Testis (tissue), 3 donors: Measurements from ENCODE around the gene MAST3. TPM values are rescaled to one million over a fixed set of nuclear protein-coding genes. Genes with fewer than 3 reads are reported as not detected.

ENCODE experiments used
- DNase-seq: peaks from one replicate; pipeline ENCODE4 v3.0.0-alpha.2; 2019
- H3K27ac ChIP-seq, 2 donors: fragments of 200-600 bp; sonication (generic); one replicate each; pipeline ENCODE4 v1.5.1; 2019
- H3K27me3 ChIP-seq: fragments of 200-600 bp; sonication (generic); one replicate; pipeline ENCODE4 v1.5.1; 2019
- H3K36me3 ChIP-seq: fragments of 200-600 bp; sonication (generic); one replicate; pipeline ENCODE4 v1.5.1; 2017; ENCODE audit warnings: low read depth; ENCODE audit errors: missing control alignments
- H3K4me1 ChIP-seq: fragments of 200-600 bp; sonication (generic); one replicate; pipeline ENCODE4 v1.5.1; 2019
- H3K4me3 ChIP-seq, 2 donors: fragments of 200-600 bp; sonication (generic); one replicate each; pipeline ENCODE4 v1.5.1; 2017 to 2019
- H3K9me3 ChIP-seq: fragments of 200-600 bp; sonication (generic); one replicate; pipeline ENCODE4 v1.5.1; 2017
- CTCF ChIP-seq, 3 experiments: fragments of 450-650 bp in 2 of 3; fragments of 200-600 bp in 1 of 3; sonication (generic) in 1 of 3; IDR thresholded peaks; one replicate each; pipeline ENCODE4 v1.5.1; 2016 to 2019; ENCODE audit warnings: antibody characterized with exemption in 3 of 3, mild to moderate bottlenecking in 2 of 3, moderate library complexity in 1 of 3
- POLR2A ChIP-seq: fragments of 450-650 bp; IDR thresholded peaks from one replicate; pipeline ENCODE4 v1.6.1; 2017; ENCODE audit warnings: antibody characterized with exemption, mild to moderate bottlenecking, moderate library complexity
- WGBS, 2 donors: methylation state at CpG; one replicate each; pipeline ENCODE4 v1.1.5; 2018; 5-methylcytosine and 5-hydroxymethylcytosine counted together
- intact Hi-C: fragments of 100-400 bp; cut with DNase I; formaldehyde crosslinking; loops from one replicate; pipeline ENCODE4 v1.15.1; 2023; ENCODE audit warnings: low total_unique reads
- polyA plus RNA-seq: library from polyadenylated mRNA; stranded (reverse); fragments of 350-450 nt; fragmentation: Illumina TruSeq; extraction: RNeasy Lipid Tissue Mini Kit (QIAGEN cat#74804); gene quantifications from one replicate; pipeline ENCODE4 v1.2.3, GENCODE V29; 2014; ENCODE audit warnings: low read depth, low replicate concordance; ENCODE audit not compliant: insufficient read depth
- total RNA-seq, 2 donors: library from RNA; depleted of rRNA; stranded (reverse); fragments of >200 nt; gene quantifications; one replicate each; pipeline ENCODE4 v1.2.3, GENCODE V29; 2016

The MAST3 gene
- total and polyA plus RNA-seq, 3 donors from 2014 or later = 5.0 to 11.2 (median 9.7) TPM

- no peaks in the 10 kb centered on the region for H3K36me3 ChIP-seq
- TF ChIP-seq POLR2A (no peak), CTCF (IDR thresholded peaks at IDR 0.05) (no peak)
- intact Hi-C loops = loop anchor here (5.0 to 10.0 kb wide), 2 partner anchors 47 to 134 kb away; no protein-coding TSS in a partner anchor
- no peaks in the 10 kb centered on the region for H3K9me3 ChIP-seq
- no peaks in the 10 kb centered on the region for H3K27me3 ChIP-seq
- peak; percentile 92 for DNase-seq
- peak overlapping the region in 1 of 2 donors; percentile 61 for H3K27ac ChIP-seq
- H3K4me1 ChIP-seq = peaks cover 21% of the 10 kb centered on the region
- peak overlapping the region; percentile 76 to 79 for H3K4me3 ChIP-seq
- WGBS, 2 donors = 0% methylated on average over 17 to 42 of the region's 86 CpGs
Measured at GRCh38 chr19:18117692-18118378, 20.3 kb downstream of the MAST3 start.

GRCh38 chr19:18118420-18119012 is 20.9 kb downstream of the MAST3 start:
- intact Hi-C loops = loop anchor here (5.0 to 10.0 kb wide), 2 partner anchors 46 to 134 kb away; no protein-coding TSS in a partner anchor
- no peak for TF ChIP-seq CTCF (IDR thresholded peaks at IDR 0.05)
- no peak for TF ChIP-seq POLR2A

GRCh38 chr19:18119013-18119716 is 21.6 kb downstream of the MAST3 start:
- H3K4me3 ChIP-seq = no peak overlapping the region
- H3K27me3 ChIP-seq = no peaks in the 10 kb centered on the region
- TF ChIP-seq CTCF (IDR thresholded peaks at IDR 0.05) = no peak
- TF ChIP-seq POLR2A = no peak
- intact Hi-C loops = loop anchor here (5.0 to 10.0 kb wide), 2 partner anchors 46 to 133 kb away; no protein-coding TSS in a partner anchor
- peak overlapping the region in 1 of 2 donors; percentile 61 for H3K27ac ChIP-seq
- H3K9me3 ChIP-seq = no peaks in the 10 kb centered on the region
- no peaks in the 10 kb centered on the region for H3K36me3 ChIP-seq
- peak; percentile 40 for DNase-seq
- peaks cover 21% of the 10 kb centered on the region for H3K4me1 ChIP-seq
- WGBS, 2 donors = 36 to 47% methylated on average over 12 to 13 of the region's 13 CpGs

More at GRCh38 chr19:18118420-18119012, 20.9 kb downstream of the MAST3 start:
- Histone ChIP-seq H3K9me3 (no peaks in the 10 kb centered on the region), H3K27me3 (no peaks in the 10 kb centered on the region), H3K27ac (peak overlapping the region in 1 of 2 donors; percentile 61), H3K36me3 (no peaks in the 10 kb centered on the region), H3K4me1 (peaks cover 21% of the 10 kb centered on the region), H3K4me3 (peak overlapping the region; percentile 76 to 79)
- 30 to 39% methylated on average over 8 to 14 of the region's 14 CpGs for WGBS, 2 donors
- DNase-seq = no peak

GRCh38 chr19:18119717-18120105 is 22.1 kb downstream of the MAST3 start:
- H3K9me3 ChIP-seq = no peaks in the 10 kb centered on the region
- intact Hi-C loops = loop anchor here (5.0 to 10.0 kb wide), 2 partner anchors 45 to 133 kb away; no protein-coding TSS in a partner anchor
- DNase-seq = no peak
- TF ChIP-seq CTCF (IDR thresholded peaks at IDR 0.05) (no peak), POLR2A (no peak)
- 70 to 80% methylated on average over 7 to 14 of the region's 14 CpGs for WGBS, 2 donors
- H3K27me3 ChIP-seq = no peaks in the 10 kb centered on the region
- no peaks in the 10 kb centered on the region for H3K36me3 ChIP-seq
- no peak overlapping the region for H3K27ac ChIP-seq
- H3K4me3 ChIP-seq = no peak overlapping the region
- peaks cover 21% of the 10 kb centered on the region for H3K4me1 ChIP-seq
